ENCODE results near the gene TIFAB.
A peak's percentile ranks its signal among the peaks of the same experiment; 100 is the strongest.

The TIFAB gene

DNA sequence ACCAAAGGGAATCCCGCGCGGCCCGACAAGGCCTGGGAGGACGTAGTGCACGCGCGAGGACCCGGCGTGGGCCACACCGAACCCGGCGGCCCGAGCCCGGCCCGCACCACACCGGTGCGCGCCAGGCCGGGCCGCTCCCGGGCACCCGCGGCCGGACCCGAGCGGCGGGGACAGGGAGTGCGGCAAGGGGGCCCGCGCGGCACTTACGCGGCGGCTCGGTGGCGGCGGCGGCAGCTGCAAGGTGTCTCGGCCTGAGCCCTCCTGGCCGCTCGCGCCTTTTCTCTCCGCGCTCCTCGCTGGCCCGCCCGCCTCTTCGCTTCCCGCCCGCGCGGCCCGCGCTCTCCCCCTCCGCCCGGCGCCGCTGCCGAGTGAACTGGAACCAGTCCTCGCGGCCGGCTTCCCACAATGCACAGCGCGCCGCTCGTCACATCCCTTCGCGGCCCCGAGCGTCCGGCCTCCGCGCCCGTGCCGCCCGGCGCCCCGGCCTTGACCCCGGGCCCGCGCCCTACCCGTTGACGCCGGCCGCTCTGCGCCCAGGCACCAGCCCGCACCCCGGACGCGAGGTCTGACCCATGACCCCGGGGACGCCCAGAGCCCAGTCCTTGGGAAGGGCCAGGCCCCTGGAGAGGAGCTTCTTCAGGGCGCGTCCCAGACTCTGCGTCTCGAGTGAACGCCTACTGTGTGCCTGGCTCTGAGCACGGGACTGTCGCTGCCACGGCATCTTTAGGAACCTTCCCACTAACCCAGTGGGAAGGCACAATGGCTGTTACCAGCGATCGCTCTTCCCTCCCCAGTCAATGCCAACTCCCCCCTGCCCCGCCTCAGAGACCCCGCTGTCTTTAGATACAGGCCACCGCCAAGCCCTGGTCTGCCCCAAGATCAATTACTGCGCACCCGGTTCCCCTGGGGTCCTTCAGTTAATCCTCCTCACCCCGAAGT lies 53.0 kb downstream of the TIFAB start, which contains the start of gene MACROH2A1:
Gene MACROH2A1 (minus strand): TSS at position 377 of the 939 bp plus-strand sequence. CDS start 10,138 bp downstream, outside the sequence.
- TF ChIP-seq POLR2A (IDR thresholded peaks at IDR 0.05; ENCODE audit: low read depth, low read length) (peak; percentile 93), POLR2AphosphoS5 (IDR thresholded peaks at IDR 0.05; ENCODE audit: low read depth, low read length) (peak; percentile 78), TAF1 (IDR thresholded peaks at IDR 0.05; ENCODE audit: borderline replicate concordance, low read depth, low read length) (peak; percentile 89; the same call in 1 of the 2 replicates)
- peak; percentile 77 for DNase-seq (ENCODE audit: insufficient read length)
- peak; percentile 91 for FAIRE-seq

DNA sequence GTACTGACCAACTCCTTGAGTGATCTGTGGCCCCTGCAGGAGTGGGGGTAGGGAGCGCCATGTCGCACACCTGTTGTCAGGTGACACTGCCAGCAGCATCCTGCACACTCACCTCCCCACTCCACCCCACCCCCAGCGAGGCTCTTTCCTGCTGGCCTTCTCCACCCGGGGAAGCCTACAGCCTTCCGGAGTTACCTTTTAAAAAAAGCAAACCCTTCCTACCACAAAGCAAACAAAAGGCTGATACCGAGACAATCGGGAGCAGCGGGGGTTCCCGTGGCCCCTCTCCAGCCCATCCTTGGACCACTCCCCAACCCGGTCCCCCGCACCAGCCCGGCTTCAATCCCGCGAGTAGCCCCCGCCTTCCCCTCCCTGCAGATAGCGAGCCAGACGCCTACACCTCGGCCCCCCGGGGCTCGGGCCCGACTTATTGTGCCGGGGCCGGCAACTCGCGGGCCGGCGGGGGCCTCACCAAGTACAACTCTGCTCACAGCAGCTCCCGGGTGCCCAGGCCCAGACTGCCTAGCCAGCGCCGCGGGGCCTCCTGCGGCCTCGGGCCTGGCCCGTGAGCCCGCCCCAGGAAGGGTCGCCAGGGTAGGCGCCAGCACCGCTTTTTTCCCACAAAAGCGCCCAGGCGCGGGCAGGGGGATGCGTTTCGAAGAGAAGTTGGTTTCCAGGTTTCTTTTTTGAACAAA lies 53.8 kb downstream of the TIFAB start:
- TF ChIP-seq TAF1 (IDR thresholded peaks at IDR 0.05; ENCODE audit: borderline replicate concordance, low read depth, low read length) (no peak), POLR2A (IDR thresholded peaks at IDR 0.05; ENCODE audit: low read depth, low read length) (no peak), POLR2AphosphoS5 (IDR thresholded peaks at IDR 0.05; ENCODE audit: low read depth, low read length) (no peak)
- DNase-seq (ENCODE audit: insufficient read length), result peak; percentile 32
- peak; percentile 30 for FAIRE-seq

Measured in GM12892 (cell line).